Stimulated activated naive CD8-positive, alpha-beta T cell treated with anti-CD3 and anti-CD28 coated beads, Interleukin-15, Interleukin-2, amounts not matched to agents 100 U/mL and 50 U/mL, for 24 hours (primary cell): ENCODE data around the gene C20orf173.
"Not testable (repeated sequence)": the region's sequence is repeated elsewhere in the genome, so short reads cannot be mapped to it uniquely, and the experiment has no call there.

Experiments
- ATAC-seq: fragments of 150-1000 bp; cut with Tn5 transposase; one replicate; pipeline ENCODE4 v1.10.0; 2021
- DNase-seq: peaks from one replicate; pipeline ENCODE4 v3.0.0; 2021

C20orf173 gene

GRCh38 chr20:35529552-35529951 lies at the start of gene C20orf173:
C20orf173 (minus strand) TSS chr20:35529652; CDS start chr20:35529373, 279 bp downstream.
- no peak for DNase-seq
- no peak for ATAC-seq

- ATAC-seq (no peak), DNase-seq (no peak)
Measured at GRCh38 chr20:35579196-35579595, 49.7 kb upstream of the C20orf173 start.

GRCh38 chr20:35578469-35578868 lies 49.0 kb upstream of the C20orf173 start:
- no peak for DNase-seq
- no peak for ATAC-seq

GRCh38 chr20:35576816-35577215 lies 47.4 kb upstream of the C20orf173 start:
- DNase-seq (no peak), ATAC-seq (no peak)

GRCh38 chr20:35575958-35576357 lies 46.5 kb upstream of the C20orf173 start:
- ATAC-seq, result no peak
- DNase-seq, result no peak

GRCh38 chr20:35572838-35573237 lies 43.4 kb upstream of the C20orf173 start:
- no peak for DNase-seq
- no peak for ATAC-seq

- ATAC-seq, result no peak
- no peak for DNase-seq
Measured at GRCh38 chr20:35571555-35571954, 42.1 kb upstream of the C20orf173 start.

GRCh38 chr20:35568645-35569044 lies 39.2 kb upstream of the C20orf173 start:
- ATAC-seq (no peak), DNase-seq (no peak)

- DNase-seq, result no peak
- no peak for ATAC-seq
Measured at GRCh38 chr20:35564905-35565304, 35.5 kb upstream of the C20orf173 start.

- DNase-seq (no peak), ATAC-seq (no peak)
Measured at GRCh38 chr20:35563834-35564233, 34.4 kb upstream of the C20orf173 start.

GRCh38 chr20:35562541-35563110 lies 33.2 kb upstream of the C20orf173 start:
- DNase-seq (no peak), ATAC-seq (no peak)

GRCh38 chr20:35561671-35562070 lies 32.2 kb upstream of the C20orf173 start:
- DNase-seq (no peak), ATAC-seq (no peak)

- DNase-seq (no peak), ATAC-seq (no peak)
Measured at GRCh38 chr20:35561268-35561667, 31.8 kb upstream of the C20orf173 start.

GRCh38 chr20:35560541-35560940 lies 31.1 kb upstream of the C20orf173 start:
- no peak for ATAC-seq
- DNase-seq, result no peak

GRCh38 chr20:35560105-35560511 lies 30.7 kb upstream of the C20orf173 start:
- ATAC-seq, result no peak
- DNase-seq, result no peak

GRCh38 chr20:35559042-35559693 lies 29.7 kb upstream of the C20orf173 start:
- DNase-seq (no peak), ATAC-seq (no peak)

- ATAC-seq, result no peak
- DNase-seq, result no peak
Measured at GRCh38 chr20:35558451-35558850, 29.0 kb upstream of the C20orf173 start.

- no peak for ATAC-seq
- DNase-seq, result no peak
Measured at GRCh38 chr20:35556871-35557270, 27.4 kb upstream of the C20orf173 start.

- ATAC-seq, result no peak
- DNase-seq, result no peak
Measured at GRCh38 chr20:35555951-35556645, 26.6 kb upstream of the C20orf173 start.

GRCh38 chr20:35555461-35555860 lies 26.0 kb upstream of the C20orf173 start:
- DNase-seq, ATAC-seq: not testable (repeated sequence)

- DNase-seq (no peak), ATAC-seq (no peak)
Measured at GRCh38 chr20:35552914-35553313, 23.5 kb upstream of the C20orf173 start.

GRCh38 chr20:35551503-35551902 lies 22.1 kb upstream of the C20orf173 start:
- DNase-seq (no peak), ATAC-seq (no peak)

- ATAC-seq, result no peak
- DNase-seq, result no peak
Measured at GRCh38 chr20:35547329-35547728, 17.9 kb upstream of the C20orf173 start.

- ATAC-seq (no peak), DNase-seq (no peak)
Measured at GRCh38 chr20:35546127-35546526, 16.7 kb upstream of the C20orf173 start.
